Endometrium (tissue), 2 donors: ENCODE data around the gene CHAC2.
"Not testable (repeated sequence)": the region's sequence is repeated elsewhere in the genome, so short reads cannot be mapped to it uniquely, and the experiment has no call there.

ENCODE experiments used
- FAIRE-seq: peaks from 2 replicates; lab custom pipeline; 2012; peaks lifted over from hg19 to GRCh38; lab: Jason Lieb, UNC
- donor health status: control.
- donor health status: control.

CHAC2 gene

DNA sequence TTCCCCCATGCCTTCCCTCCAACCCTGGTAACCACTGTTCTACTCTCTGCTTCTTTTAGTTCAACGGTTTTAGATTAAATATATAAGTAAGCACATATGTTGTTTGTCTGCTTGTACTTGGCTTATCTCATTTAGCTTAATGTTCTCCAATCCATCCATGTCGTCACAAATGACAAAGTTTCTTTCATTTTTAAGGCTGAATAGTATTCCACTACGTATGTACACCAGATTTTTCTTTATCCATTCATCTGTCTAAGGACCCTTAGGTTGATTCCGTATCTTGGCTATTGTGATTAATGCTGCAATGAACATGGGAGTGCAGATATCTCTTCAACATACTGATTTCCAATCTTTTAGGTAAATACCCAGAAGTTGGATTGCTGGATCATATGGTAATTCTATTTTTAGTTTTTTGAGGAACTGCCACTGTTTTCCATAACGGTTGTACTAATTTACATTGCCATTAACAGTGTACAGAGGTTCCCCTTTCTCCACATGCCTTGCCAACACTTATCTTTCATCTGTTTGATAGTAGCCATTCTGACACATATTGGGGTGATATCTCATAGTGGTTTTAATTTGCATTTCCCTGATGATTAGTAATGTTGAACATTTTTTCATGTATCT, 11.0 kb downstream of the CHAC2 start:
- FAIRE-seq, result no peak

DNA sequence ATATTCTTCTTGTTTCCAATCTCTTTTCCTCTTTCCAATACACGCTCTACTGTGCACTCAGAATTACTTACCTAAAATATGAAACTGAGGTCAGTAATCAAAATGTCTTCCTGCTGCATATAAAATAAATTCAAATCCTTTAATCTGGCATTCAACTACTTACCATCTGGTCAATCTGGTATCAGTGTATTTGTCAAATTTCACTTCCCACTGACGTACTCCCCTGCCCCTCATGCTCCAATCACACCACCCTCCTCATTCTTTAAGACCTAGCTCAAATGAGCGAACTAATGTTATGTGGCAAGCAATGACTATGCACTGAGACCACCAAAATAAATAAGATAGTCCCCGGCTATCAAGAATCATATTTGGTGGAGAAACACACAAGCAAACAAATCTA, 12.5 kb downstream of the CHAC2 start:
- no peak for FAIRE-seq

DNA sequence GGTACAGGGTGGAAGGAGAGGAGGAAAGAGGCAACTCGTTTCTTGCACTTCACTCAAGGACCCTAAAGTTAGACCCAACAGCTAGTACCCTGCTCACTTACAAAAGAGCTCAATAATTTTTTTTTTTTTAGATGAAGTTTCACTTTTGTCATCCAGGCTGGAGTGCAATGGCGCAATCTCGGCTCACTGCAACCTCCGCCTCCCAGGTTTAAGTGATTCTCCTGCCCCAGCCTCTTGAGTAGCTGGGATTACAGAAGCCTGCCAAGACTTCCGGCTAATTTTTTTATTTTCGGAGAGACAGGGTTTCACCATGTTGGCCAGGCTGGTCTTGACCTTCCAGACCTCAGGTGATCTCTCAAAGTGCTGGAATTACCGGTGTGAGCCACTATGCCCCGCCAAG, 15.1 kb downstream of the CHAC2 start:
- FAIRE-seq, result no peak

DNA sequence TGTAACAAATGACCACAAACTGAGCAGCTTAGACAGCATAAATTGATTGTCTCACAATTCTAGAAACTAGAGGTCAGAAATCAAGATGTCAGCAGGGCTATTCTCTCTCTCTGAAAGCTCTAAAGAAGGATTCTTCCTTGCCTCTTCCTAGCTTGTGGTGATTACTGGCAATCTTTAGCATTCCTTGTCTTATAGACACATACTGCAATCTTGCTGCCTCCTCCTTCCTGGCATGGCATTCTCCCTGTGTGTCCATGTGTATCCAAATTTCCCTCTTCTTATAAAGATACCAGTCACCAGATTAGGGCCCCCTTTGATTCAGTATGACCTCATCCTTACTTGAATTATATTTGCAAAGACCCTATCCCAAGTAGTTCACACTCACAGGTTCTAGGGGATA, 16.8 kb downstream of the CHAC2 start:
- no peak for FAIRE-seq

DNA sequence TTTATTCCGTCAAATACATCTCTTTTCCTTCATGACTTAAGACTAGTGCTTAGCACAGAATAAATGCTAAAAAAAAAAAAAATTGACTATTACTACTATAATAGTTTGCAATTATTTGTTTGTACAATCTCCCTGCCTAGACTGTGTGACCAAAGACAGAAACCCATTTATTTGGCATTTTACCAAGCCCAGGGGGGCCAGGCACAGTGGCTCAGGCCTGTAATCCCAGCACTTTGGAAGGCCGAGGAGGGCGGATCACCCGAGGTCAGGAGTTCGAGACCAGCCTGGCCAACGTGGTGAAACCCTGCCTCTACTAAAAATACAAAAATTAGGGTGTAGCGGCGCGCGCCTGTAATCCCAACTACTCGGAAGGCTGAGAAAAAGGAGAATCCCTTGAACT, 17.8 kb downstream of the CHAC2 start:
- no peak for FAIRE-seq

DNA sequence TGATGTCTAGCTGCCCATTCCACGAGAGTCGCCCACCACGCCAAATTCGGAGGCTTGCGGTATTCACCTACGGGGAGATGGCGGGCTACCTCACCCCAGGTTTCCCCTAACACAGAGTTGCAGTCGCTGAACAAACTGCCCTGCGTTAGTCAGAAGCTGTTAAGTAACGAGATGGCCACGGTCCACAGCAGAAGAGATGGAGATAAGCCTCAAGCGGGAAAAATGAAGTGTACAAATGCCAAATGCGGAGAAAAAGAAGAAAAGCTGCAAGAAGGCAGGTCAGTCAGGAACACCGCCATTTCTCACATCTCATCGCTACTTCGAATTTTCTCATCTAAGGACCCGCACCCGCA, 18.7 kb downstream of the CHAC2 start:
- no peak for FAIRE-seq

DNA sequence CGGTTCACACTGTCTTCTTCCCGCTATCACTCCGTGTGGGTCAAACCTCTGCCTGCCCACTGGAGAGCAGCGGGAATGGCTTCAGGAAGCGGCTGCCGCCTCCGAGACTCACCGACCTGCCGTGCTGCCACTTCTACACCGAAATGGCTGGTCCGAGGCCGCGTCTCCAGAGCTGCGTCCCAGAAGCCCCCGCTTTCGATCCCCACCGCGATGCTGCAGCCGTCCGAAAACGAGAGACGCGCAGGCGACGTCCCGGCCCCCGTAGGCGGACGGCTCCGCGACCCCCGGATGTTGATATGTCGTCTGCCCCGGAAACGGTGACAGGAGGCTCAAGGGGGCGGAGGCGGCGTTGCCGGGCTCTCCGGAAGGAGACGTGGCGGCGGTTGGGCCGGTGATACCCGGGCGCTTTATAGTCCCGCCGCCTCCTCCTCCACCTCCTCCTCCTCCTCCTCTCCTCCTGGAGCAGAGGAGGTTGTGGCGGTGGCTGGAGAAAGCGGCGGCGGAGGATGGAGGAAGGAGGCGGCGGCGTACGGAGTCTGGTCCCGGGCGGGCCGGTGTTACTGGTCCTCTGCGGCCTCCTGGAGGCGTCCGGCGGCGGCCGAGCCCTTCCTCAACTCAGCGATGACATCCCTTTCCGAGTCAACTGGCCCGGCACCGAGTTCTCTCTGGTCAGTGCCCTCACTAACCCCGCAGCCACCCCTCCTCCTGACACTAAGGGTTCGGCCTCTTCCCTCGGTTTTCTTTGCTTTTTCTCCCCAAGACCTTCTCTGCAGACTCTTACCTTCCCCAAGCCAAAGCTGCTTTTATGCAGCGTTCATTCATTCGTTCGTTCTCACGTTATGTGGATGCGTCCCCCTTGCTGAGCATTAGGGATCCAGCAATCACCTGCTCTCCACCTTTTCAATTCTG, 19.4 kb downstream of the CHAC2 start, which contains the start of the genes ASB3 and ERLEC1:
ASB3 (minus strand) TSS at position 249 of the 909 bp plus-strand sequence. CDS start 21,381 bp downstream, outside the sequence.
ERLEC1 (plus strand) TSS at position 340 of the 909 bp plus-strand sequence; CDS start at position 507, 167 bp downstream.
- FAIRE-seq, result no peak

DNA sequence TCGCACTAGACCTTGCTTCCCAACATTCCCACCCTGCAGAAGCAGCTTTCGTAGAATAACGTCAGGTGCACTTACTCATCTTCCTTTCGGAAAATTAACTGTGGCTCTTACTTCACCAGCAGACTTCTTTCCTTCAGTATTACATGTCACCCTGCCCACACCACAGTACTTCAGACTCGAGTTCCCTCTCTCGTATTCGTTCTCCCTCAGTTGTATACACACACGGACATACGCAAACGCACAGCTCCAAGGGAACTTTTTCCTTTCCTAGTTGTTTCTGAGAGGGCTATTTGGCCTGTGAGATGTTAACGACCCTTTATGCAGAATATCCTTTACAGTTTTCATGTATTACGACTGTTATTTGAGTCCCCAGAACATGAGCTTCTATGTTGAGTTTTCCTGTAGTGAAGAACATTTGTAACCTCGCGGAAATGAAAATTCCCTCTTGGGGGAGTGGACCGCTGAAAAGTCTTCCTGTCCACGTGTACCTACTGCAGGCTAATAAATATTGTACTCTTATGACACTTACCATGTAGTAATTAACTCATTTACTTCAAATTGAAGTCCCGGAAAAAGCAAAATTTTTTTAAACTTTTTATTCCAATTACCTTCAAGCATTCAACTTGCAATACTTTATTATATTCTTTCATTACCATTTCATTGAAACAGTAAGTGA, 20.1 kb downstream of the CHAC2 start:
- FAIRE-seq, result no peak

DNA sequence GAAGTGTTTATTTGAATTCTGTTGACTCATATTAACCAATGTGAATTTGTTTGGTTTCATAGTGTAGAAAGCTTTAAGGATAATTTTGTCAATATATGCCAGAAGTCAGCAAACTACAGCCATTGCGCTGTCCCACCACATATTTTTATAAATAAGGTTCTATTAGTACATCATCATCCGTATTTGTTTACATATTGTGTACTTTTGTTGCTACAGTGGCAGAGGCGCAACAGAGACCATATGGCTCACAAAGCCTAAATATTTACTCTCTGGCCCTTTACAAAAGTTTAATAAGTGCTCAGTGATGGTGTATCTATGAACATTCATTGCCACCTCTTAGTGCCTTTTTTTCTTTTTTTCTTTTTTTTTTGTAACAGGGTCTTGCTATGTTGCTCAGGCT, 25.7 kb downstream of the CHAC2 start:
- FAIRE-seq, result no peak

DNA sequence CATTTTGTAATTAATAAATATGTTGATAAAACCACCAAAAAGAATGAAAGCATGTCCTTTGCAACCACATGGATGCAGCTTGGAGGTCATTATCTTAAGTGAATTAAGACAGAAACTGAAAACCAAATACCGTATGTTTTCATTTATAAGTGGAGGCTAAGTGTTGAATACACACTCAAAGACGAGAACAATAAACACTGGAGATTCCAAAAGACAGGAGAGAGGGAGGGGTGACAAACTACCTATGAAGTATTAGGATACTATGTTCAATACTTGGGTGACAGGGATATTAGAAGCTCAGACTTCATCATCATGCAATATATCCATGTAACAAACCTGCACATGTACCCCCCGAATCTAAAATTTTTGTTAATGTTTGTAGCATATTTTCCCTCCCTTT, 26.2 kb downstream of the CHAC2 start:
- FAIRE-seq, result no peak

DNA sequence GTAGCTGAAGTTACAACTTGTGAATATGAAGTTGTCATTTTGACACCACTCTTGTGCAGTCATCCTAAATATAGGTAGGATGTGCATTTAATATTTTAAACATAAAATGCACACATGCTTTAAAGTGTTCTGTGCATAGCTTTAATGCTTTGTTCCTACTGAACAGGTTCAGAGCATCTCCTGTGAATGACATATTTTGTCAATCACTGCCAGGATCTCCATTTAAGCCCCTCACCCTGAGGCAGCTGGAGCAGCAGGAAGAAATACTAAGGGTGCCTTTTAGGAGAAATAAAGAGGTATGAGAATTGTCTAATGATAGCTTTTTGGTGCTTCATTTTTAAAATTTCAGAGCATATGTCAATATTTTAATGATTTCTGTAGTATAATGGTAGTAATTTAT, 33.9 kb downstream of the CHAC2 start:
- no peak for FAIRE-seq

DNA sequence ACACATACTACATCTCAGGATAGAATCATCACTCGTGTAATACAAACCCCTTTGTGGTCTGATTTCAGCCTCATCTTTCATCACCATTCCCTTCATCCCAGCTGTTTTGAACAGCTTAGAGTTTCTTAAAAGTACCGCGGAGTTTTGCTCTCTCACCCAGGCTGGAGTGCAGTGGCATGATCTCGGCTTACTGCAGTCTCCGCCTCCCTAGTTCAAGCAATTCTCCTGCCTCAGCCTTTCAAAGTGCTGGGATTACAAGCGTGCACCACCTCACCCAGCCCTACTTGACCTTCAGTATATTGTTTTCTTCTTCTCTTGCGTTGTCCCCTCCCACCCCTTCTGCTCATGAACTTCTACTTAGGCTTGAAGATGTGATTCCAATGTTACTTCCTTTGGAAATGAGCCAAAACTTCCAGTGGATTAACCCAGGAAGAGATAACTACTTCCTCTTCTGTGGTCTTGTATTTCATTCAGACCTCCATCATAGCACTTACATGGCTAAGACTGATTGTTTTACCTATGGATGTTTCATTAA, 35.1 kb downstream of the CHAC2 start:
- no peak for FAIRE-seq

DNA sequence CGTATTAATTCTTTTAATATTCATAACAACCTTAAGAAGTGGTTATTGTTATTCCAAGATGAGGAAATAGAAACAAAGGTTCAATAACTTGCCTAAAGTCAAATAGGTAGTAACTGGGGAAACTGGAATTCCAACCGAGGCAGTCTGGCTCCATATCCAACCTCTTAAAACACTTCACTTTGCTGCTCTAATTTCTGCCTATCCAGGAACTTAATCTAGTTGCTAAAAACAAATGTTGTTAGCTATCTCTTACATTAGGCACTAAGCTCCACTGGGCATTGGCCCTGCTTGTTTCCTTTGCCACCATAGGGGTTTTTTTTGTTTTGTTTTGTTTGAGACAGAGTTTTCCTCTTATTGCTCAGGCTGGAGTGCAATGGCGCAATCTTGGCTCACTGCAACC, 44.0 kb downstream of the CHAC2 start:
- no peak for FAIRE-seq

DNA sequence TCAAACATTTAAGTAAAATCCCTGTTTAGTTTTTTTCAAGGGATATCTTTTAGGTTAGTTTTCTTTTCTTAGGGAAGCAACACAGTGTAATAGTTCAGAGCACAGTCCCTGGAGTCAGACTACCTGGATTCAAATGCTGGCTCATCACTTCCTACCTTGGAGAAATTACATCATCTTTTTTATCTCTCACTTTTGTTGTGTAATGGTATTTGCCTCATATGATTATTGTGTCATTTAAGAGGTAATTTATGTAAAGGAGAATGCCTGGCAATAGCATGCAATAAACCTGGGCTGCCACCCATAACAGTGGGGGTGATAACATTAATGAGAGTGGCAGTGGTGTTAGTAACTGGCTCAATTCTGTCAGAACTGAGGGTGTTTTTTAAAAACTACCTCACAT, 45.5 kb downstream of the CHAC2 start:
- no peak for FAIRE-seq

DNA sequence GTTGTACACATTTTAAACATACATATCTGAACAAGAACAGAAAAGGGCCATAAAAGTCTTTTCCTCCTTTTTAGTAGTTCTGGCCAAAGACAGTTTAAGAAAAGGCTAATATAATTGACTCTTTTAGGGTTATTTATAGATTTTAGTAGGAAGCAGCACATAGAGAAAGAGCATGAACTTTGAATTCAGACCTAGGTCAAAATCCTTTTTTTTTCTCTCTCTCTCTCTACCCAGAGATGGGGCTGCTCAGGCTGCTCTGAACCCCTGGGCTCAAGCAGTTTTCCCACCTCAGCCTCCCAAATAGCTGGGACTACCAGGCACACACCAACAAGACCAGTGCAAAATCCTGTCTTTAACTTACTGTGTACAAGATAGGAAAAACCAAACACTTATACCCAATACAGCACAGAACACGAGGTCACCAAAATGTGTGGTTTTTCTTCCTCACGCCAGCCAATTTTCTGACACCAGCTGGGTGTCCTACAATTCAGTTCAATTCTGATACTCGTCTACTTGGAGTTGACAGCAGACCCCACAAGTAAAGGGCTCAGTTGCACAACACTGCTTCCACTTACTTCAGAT, 51.3 kb downstream of the CHAC2 start:
- FAIRE-seq, result no peak

DNA sequence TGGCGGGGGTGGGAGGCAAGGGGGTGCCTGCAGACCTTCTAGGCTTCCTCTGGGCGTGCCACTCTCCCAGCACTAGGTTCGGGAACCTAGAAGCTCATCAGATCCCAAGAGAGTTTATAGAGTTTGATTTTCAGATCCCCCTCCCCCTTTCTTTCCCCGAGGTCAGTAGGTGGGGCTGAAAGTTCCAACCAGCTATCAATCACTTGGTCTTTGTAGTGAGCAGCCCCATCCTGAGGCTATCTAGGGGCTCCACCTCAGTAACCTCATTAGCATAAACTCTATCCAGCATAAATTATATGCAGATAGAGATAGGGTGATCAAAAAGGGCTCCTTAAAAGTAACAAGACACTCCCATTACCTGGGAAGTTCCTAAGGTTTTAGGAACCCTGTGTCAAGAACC, 52.0 kb downstream of the CHAC2 start:
- FAIRE-seq, result no peak

DNA sequence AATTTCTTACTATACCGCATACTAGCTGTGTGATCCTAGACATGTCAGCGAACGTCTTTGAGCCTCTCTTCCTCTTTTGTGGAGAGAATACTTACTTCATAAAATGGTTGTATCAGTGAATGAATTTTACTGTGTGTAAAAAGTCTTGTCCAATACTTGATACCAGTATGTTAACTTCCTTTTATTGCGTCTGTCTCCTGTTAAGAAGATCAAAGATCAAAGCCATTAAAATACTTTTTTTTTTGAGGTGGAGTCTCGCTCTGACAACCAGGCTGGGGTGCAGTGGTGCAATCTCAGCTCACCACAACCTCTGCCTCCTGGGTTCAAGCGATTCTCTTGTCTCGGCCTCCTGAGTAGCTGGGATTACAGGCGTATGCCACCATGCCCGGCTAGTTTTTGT, 52.4 kb downstream of the CHAC2 start:
- FAIRE-seq, result no peak

DNA sequence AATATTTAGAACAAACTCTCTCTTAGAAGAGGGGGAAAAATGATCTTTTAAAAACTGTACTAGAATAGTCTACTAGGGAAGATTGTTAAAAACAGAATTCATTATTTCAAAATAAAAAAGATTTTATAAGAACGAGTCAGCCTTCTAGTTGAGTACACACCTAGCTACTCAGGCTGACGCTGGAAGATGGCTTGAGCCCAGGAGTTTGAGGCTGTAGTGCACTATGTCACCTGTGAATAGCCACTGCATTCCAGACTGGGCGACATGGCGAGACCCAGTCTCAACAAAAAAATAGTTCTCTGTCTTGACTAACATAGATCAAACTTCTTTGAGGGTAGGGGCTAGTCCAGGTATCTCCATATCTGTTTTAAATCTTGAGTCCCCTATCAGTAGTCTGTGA, 53.1 kb downstream of the CHAC2 start:
- no peak for FAIRE-seq

DNA sequence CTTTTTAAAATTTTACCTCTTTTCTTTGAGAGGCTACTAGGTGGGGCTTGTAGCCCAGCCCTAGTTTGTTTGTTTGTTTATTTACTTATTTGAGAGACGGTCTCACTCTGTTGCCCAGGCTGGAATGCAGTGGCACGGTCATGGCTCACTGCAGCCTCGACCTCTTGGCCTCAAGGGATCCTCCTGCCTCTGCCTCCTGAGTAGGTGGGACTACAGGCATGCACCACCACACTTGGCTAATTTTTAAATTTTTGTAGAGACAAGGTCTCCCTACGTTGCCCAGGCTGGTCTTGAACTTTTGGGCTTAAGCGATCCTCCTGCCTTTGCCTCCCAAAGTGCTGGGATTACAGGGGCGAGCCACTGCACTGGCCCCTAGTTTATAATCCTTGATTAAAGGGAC, 54.2 kb downstream of the CHAC2 start:
- FAIRE-seq, result no peak

DNA sequence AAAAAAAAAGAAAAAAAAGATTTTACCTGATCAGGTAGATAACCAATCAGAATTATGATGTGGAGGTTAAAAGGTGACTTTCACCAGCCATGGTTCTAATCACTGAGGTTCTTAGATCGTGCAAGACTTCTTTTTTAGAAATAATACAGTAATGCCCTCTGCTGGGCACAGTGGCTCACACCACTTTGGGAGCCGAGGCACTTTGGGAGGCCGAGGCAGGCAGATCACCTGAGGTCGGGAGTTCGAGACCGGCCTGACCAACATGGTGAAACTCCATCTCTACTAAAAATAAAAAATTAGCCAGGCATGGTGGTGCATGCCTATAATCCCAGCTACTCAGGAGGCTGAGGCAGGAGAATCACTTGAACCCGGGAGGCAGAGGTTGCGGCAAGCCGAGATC, 56.0 kb downstream of the CHAC2 start:
- not testable (repeated sequence) for FAIRE-seq
